Natural killer cell (primary cell): Measurements from ENCODE around the gene TELO2. TPM values are rescaled to one million over a fixed set of nuclear protein-coding genes. Genes with fewer than 3 reads are reported as not detected.

Experiments used
- ATAC-seq, 3 donors: fragments of 150-1000 bp in 2 of 3; fragments of 200-7000 bp in 1 of 3; cut with Tn5 transposase; 1 replicate in 1 of 3; 2 replicates in 2 of 3; pipeline ENCODE4 v1.10.0; 2021; ENCODE audit warnings: mild to moderate bottlenecking in 2 of 3, moderate library complexity in 2 of 3
- DNase-seq, 2 donors: peaks; one replicate each; pipeline versions ENCODE4 v3.0.0 to v3.0.0-alpha.2; 2013 to 2021; ENCODE audit warnings: mixed read lengths in 1 of 2
- H3K27ac ChIP-seq: one replicate; pipeline ENCODE4 v1.5.1; 2013; ENCODE audit warnings: mild to moderate bottlenecking, low read length
- H3K27me3 ChIP-seq: one replicate; pipeline ENCODE4 v1.6.1; 2013; ENCODE audit warnings: low read length; ENCODE audit not compliant: control insufficient read depth, insufficient read depth
- H3K36me3 ChIP-seq: one replicate; pipeline ENCODE4 v1.6.1; 2013; ENCODE audit warnings: low read length; ENCODE audit not compliant: control insufficient read depth, insufficient read depth
- H3K4me1 ChIP-seq: one replicate; pipeline ENCODE4 v1.6.1; 2013; ENCODE audit warnings: low read length; ENCODE audit not compliant: control insufficient read depth, insufficient read depth
- H3K4me3 ChIP-seq: one replicate; pipeline ENCODE4 v1.5.1; 2013; ENCODE audit warnings: low read length
- H3K9me3 ChIP-seq: one replicate; pipeline ENCODE4 v1.6.1; 2013; ENCODE audit warnings: low read length; ENCODE audit not compliant: control insufficient read depth, insufficient read depth
- H3K27ac Mint-ChIP-seq, 2 donors: one replicate each; pipeline ENCODE4 v1.8.0; 2022; ENCODE audit warnings: mild to moderate bottlenecking in 2 of 2, mixed read lengths in 2 of 2, moderate library complexity in 1 of 2
- H3K27me3 Mint-ChIP-seq, 2 donors: one replicate each; pipeline ENCODE4 v1.8.0; 2022; ENCODE audit warnings: low read depth in 2 of 2, mixed read lengths in 2 of 2
- H3K36me3 Mint-ChIP-seq: one replicate; pipeline ENCODE4 v1.8.0; 2022; ENCODE audit warnings: mixed read lengths
- H3K4me1 Mint-ChIP-seq, 2 donors: one replicate each; pipeline ENCODE4 v1.8.0; 2022; ENCODE audit warnings: mixed read lengths in 2 of 2
- H3K4me3 Mint-ChIP-seq: one replicate; pipeline ENCODE4 v1.8.0; 2022; ENCODE audit warnings: mild to moderate bottlenecking, moderate library complexity, mixed read lengths
- H3K9me3 Mint-ChIP-seq, 2 donors: one replicate each; pipeline ENCODE4 v1.8.0; 2022; ENCODE audit warnings: mixed read lengths in 2 of 2
- WGBS: methylation state at CpG from one replicate; pipeline ENCODE4 v1.1.7; 2013; ENCODE audit warnings: missing lambda C conversion rate; ENCODE audit not compliant: insufficient coverage; 5-methylcytosine and 5-hydroxymethylcytosine counted together
- intact Hi-C: fragments of 100-400 bp; cut with micrococcal nuclease; formaldehyde crosslinking; loops from one replicate; pipeline ENCODE4 v1.14.2; 2022
- total RNA-seq, 4 donors: library from RNA; stranded (reverse); fragments of 120-200 nt in 1 of 4; gene quantifications; one replicate each; pipeline versions ENCODE4 v1.2.3 to v1.2.4, GENCODE V29; 2013 to 2022
- TF ChIP-seq, protein P1 (sequence below): fragments of 200-600 bp; IDR thresholded peaks from one replicate; pipeline ENCODE4 v1.8.0; 2022; ENCODE audit warnings: antibody characterized with exemption

TELO2 gene
- total RNA-seq, 3 donors from 2014 or later (not counting 1 experiment from before 2014, with no cell fraction given): 45.5 to 50.0 (median 46.5) TPM

DNA sequence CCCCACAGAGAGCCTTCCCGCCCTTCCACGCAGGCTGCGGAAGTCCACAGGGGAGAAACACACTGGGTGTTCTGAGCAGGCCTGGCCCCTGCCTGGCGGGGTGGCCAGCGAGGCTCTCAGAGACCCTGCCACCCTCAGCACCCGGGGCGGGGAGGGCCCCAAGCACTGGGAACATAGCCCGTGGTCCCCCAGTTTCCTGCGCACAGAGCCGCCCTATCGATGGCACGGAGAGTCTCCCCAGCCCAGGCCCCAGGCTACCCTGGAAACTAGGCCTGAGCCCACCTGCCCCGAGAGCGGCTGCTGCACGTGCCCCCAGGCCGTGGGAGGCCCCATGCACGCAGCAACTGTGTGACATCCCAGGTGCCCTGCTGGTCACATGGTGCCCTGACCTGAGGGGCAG, 38.6 kb upstream of the TELO2 start:
- Mint-ChIP-seq H3K36me3 (no peaks in the 10 kb centered on the region), H3K27me3 (no peaks in the 10 kb centered on the region), H3K4me3 (no peak overlapping the region), H3K27ac (no peak overlapping the region), H3K4me1 (peaks cover 0 to 10% of the 10 kb centered on the region in 2 donors), H3K9me3 (no peaks in the 10 kb centered on the region)
- Histone ChIP-seq H3K27me3 (no peaks in the 10 kb centered on the region), H3K36me3 (peaks cover 48% of the 10 kb centered on the region), H3K4me1 (peaks cover 9% of the 10 kb centered on the region), H3K27ac (no peak overlapping the region), H3K9me3 (no peaks in the 10 kb centered on the region), H3K4me3 (no peak overlapping the region)
- intact Hi-C loops: no loop called here
- ATAC-seq (no peak), DNase-seq (no peak)
- TF ChIP-seq, protein P1, sequence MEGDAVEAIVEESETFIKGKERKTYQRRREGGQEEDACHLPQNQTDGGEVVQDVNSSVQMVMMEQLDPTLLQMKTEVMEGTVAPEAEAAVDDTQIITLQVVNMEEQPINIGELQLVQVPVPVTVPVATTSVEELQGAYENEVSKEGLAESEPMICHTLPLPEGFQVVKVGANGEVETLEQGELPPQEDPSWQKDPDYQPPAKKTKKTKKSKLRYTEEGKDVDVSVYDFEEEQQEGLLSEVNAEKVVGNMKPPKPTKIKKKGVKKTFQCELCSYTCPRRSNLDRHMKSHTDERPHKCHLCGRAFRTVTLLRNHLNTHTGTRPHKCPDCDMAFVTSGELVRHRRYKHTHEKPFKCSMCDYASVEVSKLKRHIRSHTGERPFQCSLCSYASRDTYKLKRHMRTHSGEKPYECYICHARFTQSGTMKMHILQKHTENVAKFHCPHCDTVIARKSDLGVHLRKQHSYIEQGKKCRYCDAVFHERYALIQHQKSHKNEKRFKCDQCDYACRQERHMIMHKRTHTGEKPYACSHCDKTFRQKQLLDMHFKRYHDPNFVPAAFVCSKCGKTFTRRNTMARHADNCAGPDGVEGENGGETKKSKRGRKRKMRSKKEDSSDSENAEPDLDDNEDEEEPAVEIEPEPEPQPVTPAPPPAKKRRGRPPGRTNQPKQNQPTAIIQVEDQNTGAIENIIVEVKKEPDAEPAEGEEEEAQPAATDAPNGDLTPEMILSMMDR: no peak
- 90% methylated on average over 17 of the region's 17 CpGs for WGBS

DNA sequence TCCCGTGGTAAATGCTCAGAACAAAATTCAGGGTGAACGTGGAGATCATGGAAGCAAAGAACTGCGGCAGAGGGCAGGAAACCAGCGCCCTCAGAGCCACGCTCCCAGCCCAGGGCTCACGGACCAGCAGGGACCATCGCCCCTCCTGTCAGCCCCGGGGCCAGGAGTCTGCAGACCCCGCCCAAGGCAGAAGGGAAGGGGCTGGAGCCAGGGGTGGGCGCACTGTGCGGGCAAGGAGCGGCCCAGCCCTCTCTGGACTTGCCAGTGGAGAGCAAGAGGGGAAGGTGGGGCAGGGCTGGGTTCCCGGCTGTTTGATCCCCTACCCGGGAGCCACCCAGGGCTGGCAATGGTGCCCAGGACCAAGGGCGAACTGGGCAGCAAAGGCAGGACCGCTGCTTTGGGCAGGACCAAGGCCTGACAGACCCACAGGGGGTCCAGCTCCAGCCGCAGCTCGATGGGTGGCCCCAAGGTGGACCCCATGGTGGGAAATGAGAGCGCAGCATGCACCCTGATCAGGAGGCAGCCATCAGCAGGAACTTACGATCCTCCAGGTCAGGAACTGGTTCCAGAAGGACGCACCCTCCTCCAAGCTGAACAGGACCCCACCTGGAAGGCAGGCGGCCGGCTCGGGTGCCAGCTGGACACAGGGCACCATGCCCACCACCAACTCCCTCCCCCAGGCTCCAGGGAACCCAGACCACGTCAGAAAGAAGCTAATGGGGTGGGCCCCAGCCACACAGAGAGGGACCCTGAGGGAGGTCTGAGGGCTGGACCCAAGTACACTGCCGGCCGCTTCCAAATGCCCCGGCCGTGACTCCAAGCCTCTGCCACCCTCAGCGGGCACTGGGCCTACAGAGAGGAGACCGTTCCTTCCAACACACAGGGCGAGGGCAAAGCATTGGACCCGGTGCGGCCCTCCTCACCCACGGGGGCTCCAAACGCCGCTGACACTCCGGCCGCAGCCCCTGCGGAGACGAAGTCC, 37.7 kb upstream of the TELO2 start:
- H3K27me3 Mint-ChIP-seq: no peaks in the 10 kb centered on the region
- H3K27ac ChIP-seq: no peak overlapping the region
- H3K4me3 Mint-ChIP-seq: no peak overlapping the region
- no peaks in the 10 kb centered on the region for H3K9me3 Mint-ChIP-seq
- peaks cover 11% of the 10 kb centered on the region for H3K4me1 ChIP-seq
- no peaks in the 10 kb centered on the region for H3K27me3 ChIP-seq
- no peak overlapping the region for H3K27ac Mint-ChIP-seq
- H3K4me1 Mint-ChIP-seq: peaks cover 0 to 1% of the 10 kb centered on the region in 2 donors
- no peak overlapping the region for H3K4me3 ChIP-seq
- intact Hi-C loops: no loop called here
- TF ChIP-seq, protein P1: no peak
- H3K9me3 ChIP-seq: no peaks in the 10 kb centered on the region
- no peak for ATAC-seq
- no peak for DNase-seq
- 95% methylated on average over 40 of the region's 41 CpGs for WGBS
- no peaks in the 10 kb centered on the region for H3K36me3 Mint-ChIP-seq
- H3K36me3 ChIP-seq: peaks cover 48% of the 10 kb centered on the region

DNA sequence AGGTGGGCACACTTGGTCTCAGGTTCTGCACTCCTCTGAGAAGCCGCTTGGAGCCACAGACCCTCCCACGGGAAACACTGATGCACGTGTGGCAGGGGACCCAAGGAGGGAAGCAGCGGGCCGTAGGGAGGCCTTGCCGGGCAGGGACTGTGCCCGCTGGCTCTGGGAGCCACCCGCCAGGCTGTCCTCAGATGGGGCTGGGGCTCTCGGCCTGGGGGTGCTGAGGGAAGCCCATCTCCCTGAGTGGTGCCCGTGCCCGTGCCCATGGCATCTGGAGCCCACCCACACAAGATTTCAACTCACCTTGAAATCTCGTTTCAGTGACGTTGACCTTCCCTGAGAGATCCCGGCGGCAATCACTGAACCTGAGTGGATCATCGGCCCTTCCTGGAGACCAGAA, 36.2 kb upstream of the TELO2 start:
- no peak for ATAC-seq

More for the DNA sequence above, 36.2 kb upstream of the TELO2 start:
- intact Hi-C loops: no loop called here
- H3K9me3 Mint-ChIP-seq: no peaks in the 10 kb centered on the region
- Histone ChIP-seq H3K4me1 (peaks cover 11% of the 10 kb centered on the region), H3K4me3 (no peak overlapping the region), H3K27ac (no peak overlapping the region), H3K27me3 (no peaks in the 10 kb centered on the region), H3K36me3 (peaks cover 55% of the 10 kb centered on the region), H3K9me3 (no peaks in the 10 kb centered on the region)
- TF ChIP-seq, protein P1: no peak
- H3K27me3 Mint-ChIP-seq: no peaks in the 10 kb centered on the region
- H3K27ac Mint-ChIP-seq: no peak overlapping the region
- no peak overlapping the region for H3K4me3 Mint-ChIP-seq
- DNase-seq: no peak
- no peaks in the 10 kb centered on the region for H3K36me3 Mint-ChIP-seq
- H3K4me1 Mint-ChIP-seq: no peaks in the 10 kb centered on the region
- WGBS: 96% methylated on average over 16 of the region's 16 CpGs
